AG09319 (cell line): ENCODE data around the gene B4GALNT4.

ENCODE experiments used
- DNase-seq: peaks from one replicate; pipeline ENCODE4 v3.0.0-alpha.2; 2010; ENCODE audit warnings: low read depth; ENCODE audit errors: extremely low read depth
- CTCF ChIP-seq: IDR thresholded peaks from 2 replicates; pipeline ENCODE4 v1.5.1; 2011; ENCODE audit warnings: low read depth, mild to moderate bottlenecking, inconsistent platforms, low read length, moderate library complexity

The B4GALNT4 gene

GRCh38 chr11:377174-377865 is 8.0 kb downstream of the B4GALNT4 start:
- TF ChIP-seq CTCF: no peak
- no peak for DNase-seq

- DNase-seq: no peak
- TF ChIP-seq CTCF: no peak
These were observed 8.7 kb downstream of the B4GALNT4 start for GRCh38 chr11:377883-378500.

- DNase-seq: no peak
- no peak for TF ChIP-seq CTCF
These were observed 10.2 kb downstream of the B4GALNT4 start for GRCh38 chr11:379205-380094.

GRCh38 chr11:380095-380480 is 10.8 kb downstream of the B4GALNT4 start:
- no peak for TF ChIP-seq CTCF

GRCh38 chr11:380491-380890 is 11.2 kb downstream of the B4GALNT4 start:
- no peak for DNase-seq
- no peak for TF ChIP-seq CTCF

More at GRCh38 chr11:380095-380480, 10.8 kb downstream of the B4GALNT4 start:
- DNase-seq: no peak

- TF ChIP-seq CTCF: no peak
- DNase-seq: no peak
These were observed 11.7 kb downstream of the B4GALNT4 start for GRCh38 chr11:380996-381395.

- no peak for TF ChIP-seq CTCF
These were observed 12.3 kb downstream of the B4GALNT4 start for GRCh38 chr11:381501-382072.

More at GRCh38 chr11:381501-382072, 12.3 kb downstream of the B4GALNT4 start:
- no peak for DNase-seq
